CD4-positive, alpha-beta T cell (primary cell): ENCODE measurements around the gene CDK15. TPM values are rescaled to one million over a fixed set of nuclear protein-coding genes. Genes with fewer than 3 reads are reported as not detected.

Source experiments
- ATAC-seq: fragments of 200-7000 bp; cut with Tn5 transposase; one replicate; pipeline ENCODE4 v1.10.0; 2022; ENCODE audit warnings: mild to moderate bottlenecking; ENCODE audit not compliant: poor library complexity
- CTCF ChIA-PET: fragments of 350-600 bp; sonication (Branson Sonifier 250); formaldehyde crosslinking; loops from one replicate; lab custom pipeline; 2021; ENCODE audit warnings: antibody characterized with exemption, inconsistent platforms; lab: Charles Lee
- POLR2A ChIA-PET: fragments of 350-600 bp; sonication (Branson Sonifier 250); formaldehyde crosslinking; loops from one replicate; lab custom pipeline; 2021; ENCODE audit warnings: antibody characterized with exemption, inconsistent platforms; lab: Charles Lee
- DNase-seq, 14 experiments: peaks; one replicate each; pipeline ENCODE4 v3.0.0-alpha.2; 2013 to 2020; ENCODE audit warnings: mixed read lengths in 2 of 14
- H3K27ac ChIP-seq, 2 donors: one replicate each; pipeline versions ENCODE4 v1.5.1 to v1.7.0; 2013; ENCODE audit warnings: low read length in 2 of 2, low read depth in 1 of 2, mild to moderate bottlenecking in 1 of 2
- H3K27me3 ChIP-seq, 2 experiments: 1 replicate in 1 of 2; 2 replicates in 1 of 2; pipeline versions ENCODE4 v1.6.1 to v1.7.0; 2013; ENCODE audit warnings: low read length in 2 of 2, control low read depth in 1 of 2, mild to moderate bottlenecking in 1 of 2, moderate library complexity in 1 of 2; ENCODE audit not compliant: insufficient read depth in 2 of 2, control insufficient read depth in 1 of 2
- H3K36me3 ChIP-seq: one replicate; pipeline ENCODE4 v1.6.1; 2013; ENCODE audit warnings: low read length, control low read depth; ENCODE audit not compliant: insufficient read depth
- H3K4me1 ChIP-seq: one replicate; pipeline ENCODE4 v1.6.1; 2013; ENCODE audit warnings: low read length, control low read depth; ENCODE audit not compliant: insufficient read depth
- H3K4me3 ChIP-seq: one replicate; pipeline ENCODE4 v1.5.1; 2013; ENCODE audit warnings: mild to moderate bottlenecking, low read length, moderate library complexity
- H3K9me3 ChIP-seq, 2 experiments: 1 replicate in 1 of 2; 2 replicates in 1 of 2; pipeline versions ENCODE4 v1.6.1 to v1.7.0; 2013; ENCODE audit warnings: low read length in 2 of 2, mild to moderate bottlenecking in 2 of 2, control low read depth in 1 of 2, moderate library complexity in 1 of 2; ENCODE audit not compliant: control insufficient read depth in 1 of 2, insufficient read depth in 1 of 2
- H3K27ac Mint-ChIP-seq: one replicate; pipeline ENCODE4 v1.8.0; 2020; ENCODE audit warnings: mixed read lengths
- H3K27me3 Mint-ChIP-seq: one replicate; pipeline ENCODE4 v1.8.0; 2021; ENCODE audit warnings: mixed read lengths
- H3K36me3 Mint-ChIP-seq: one replicate; pipeline ENCODE4 v1.8.0; 2021; ENCODE audit warnings: low read depth, mixed read lengths
- H3K4me1 Mint-ChIP-seq: one replicate; pipeline ENCODE4 v1.8.0; 2021; ENCODE audit warnings: low read depth, mixed read lengths
- H3K4me3 Mint-ChIP-seq: one replicate; pipeline ENCODE4 v1.8.0; 2020; ENCODE audit warnings: mild to moderate bottlenecking, mixed read lengths
- H3K9me3 Mint-ChIP-seq: one replicate; pipeline ENCODE4 v1.8.0; 2020; ENCODE audit warnings: mixed read lengths
- intact Hi-C, 2 experiments: fragments of 100-400 bp; cut with DNase I in 1 of 2; cut with micrococcal nuclease in 1 of 2; formaldehyde crosslinking; loops; one replicate each; pipeline versions ENCODE4 v1.15.1 to v1.9.0; 2023 to 2025; cut with DNase I, micrococcal nuclease
- total RNA-seq, 174 experiments: library from RNA in 2 of 174; stranded (reverse) in 2 of 174; gene quantifications; one replicate each; pipeline ENCODE4 v1.2.3 and lab custom pipeline; 2021 to 2026
- TF ChIP-seq, protein P1 (sequence below): fragments of 200-600 bp; IDR thresholded peaks from one replicate; pipeline ENCODE4 v1.8.0; 2022; ENCODE audit warnings: antibody characterized with exemption, mild to moderate bottlenecking

CDK15 gene
- total RNA-seq, 2 experiments from 2014 or later: not detected

DNA sequence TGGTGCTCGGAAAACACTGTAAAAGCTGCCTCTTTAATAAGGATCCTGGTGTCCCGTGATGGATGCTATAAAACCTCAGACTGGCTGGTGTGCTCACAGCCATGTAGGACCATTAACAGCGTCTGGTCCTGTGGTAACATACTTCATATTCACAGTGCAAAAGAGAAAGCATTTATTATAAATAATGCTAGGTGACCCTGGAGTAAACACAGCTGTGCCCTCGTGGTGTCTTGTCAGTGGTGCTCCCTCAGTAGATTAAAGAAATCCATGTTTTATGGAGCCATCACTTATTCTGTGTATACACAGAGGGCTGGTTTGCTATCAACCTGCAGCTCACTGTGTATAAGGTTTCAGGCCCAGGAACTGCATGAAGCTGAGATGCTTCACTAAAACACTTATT lies 106.9 kb downstream of the CDK15 start:
- TF ChIP-seq, protein P1, sequence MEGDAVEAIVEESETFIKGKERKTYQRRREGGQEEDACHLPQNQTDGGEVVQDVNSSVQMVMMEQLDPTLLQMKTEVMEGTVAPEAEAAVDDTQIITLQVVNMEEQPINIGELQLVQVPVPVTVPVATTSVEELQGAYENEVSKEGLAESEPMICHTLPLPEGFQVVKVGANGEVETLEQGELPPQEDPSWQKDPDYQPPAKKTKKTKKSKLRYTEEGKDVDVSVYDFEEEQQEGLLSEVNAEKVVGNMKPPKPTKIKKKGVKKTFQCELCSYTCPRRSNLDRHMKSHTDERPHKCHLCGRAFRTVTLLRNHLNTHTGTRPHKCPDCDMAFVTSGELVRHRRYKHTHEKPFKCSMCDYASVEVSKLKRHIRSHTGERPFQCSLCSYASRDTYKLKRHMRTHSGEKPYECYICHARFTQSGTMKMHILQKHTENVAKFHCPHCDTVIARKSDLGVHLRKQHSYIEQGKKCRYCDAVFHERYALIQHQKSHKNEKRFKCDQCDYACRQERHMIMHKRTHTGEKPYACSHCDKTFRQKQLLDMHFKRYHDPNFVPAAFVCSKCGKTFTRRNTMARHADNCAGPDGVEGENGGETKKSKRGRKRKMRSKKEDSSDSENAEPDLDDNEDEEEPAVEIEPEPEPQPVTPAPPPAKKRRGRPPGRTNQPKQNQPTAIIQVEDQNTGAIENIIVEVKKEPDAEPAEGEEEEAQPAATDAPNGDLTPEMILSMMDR: no peak
- Mint-ChIP-seq H3K4me1 (peaks cover 12% of the 10 kb centered on the region), H3K36me3 (no peaks in the 10 kb centered on the region), H3K4me3 (no peak overlapping the region), H3K27ac (no peak overlapping the region), H3K9me3 (no peaks in the 10 kb centered on the region), H3K27me3 (no peaks in the 10 kb centered on the region)
- ChIA-PET POLR2A (no interaction called here), CTCF (no interaction called here)
- Histone ChIP-seq H3K9me3 (no peaks in the 10 kb centered on the region), H3K4me3 (no peak overlapping the region), H3K36me3 (no peaks in the 10 kb centered on the region), H3K27ac (no peak overlapping the region), H3K4me1 (peaks cover 9% of the 10 kb centered on the region), H3K27me3 (no peaks in the 10 kb centered on the region)
- ATAC-seq (no peak), DNase-seq (no peak)
- intact Hi-C loops: no loop called here

DNA sequence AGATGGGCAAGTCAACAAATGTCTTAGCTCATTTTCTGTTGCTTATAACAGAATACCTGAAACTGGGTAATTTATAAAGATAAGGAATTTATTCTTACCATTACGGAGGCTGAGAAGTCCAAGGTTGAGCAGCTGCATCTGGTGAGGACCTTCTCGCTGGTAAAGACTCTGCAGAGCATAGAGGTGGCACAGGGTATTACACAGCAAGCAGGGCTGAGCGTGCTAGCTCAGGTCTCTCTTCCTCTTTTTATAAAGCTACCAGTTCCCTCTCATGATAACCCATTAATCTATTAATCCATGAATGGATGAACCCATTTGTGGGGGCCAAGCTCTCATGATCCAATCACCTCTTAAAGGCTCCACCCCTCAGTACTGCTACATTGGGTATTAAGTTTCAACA lies 109.1 kb downstream of the CDK15 start:
- TF ChIP-seq, protein P1: no peak
- POLR2A ChIA-PET: no interaction called here
- Mint-ChIP-seq H3K4me1 (no peaks in the 10 kb centered on the region), H3K27ac (no peak overlapping the region), H3K4me3 (no peak overlapping the region), H3K36me3 (no peaks in the 10 kb centered on the region), H3K9me3 (no peaks in the 10 kb centered on the region), H3K27me3 (no peaks in the 10 kb centered on the region)
- no peak for ATAC-seq
- DNase-seq: no peak
- intact Hi-C loops: no loop called here
- H3K9me3 ChIP-seq: no peaks in the 10 kb centered on the region
- no peak overlapping the region for H3K4me3 ChIP-seq
- no peaks in the 10 kb centered on the region for H3K27me3 ChIP-seq
- CTCF ChIA-PET: no interaction called here
- H3K36me3 ChIP-seq: no peaks in the 10 kb centered on the region
- H3K27ac ChIP-seq: no peak overlapping the region
- H3K4me1 ChIP-seq: no peaks in the 10 kb centered on the region

DNA sequence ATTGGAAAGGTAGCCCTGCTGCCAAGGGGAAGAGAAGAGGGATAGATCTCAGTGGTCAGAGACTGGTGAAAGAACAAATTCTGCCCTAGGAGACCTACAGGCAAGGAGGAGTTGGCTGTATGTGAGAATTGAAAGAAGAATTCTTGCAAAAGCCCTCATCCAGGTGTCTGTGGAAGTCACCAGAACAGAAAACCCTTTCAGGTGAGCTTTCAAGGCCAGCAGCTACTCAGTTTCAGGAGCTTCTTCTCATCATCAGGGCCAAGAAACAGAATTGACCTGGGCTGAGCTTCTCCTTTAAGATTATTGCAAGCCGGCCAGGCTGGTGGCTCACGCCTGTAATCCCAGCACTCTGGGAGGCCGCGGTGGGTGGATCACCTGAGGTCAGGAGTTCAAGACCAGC lies 110.2 kb downstream of the CDK15 start:
- H3K9me3 Mint-ChIP-seq: no peaks in the 10 kb centered on the region
- DNase-seq: no peak
- H3K27ac ChIP-seq: no peak overlapping the region
- no peaks in the 10 kb centered on the region for H3K36me3 ChIP-seq
- no peaks in the 10 kb centered on the region for H3K9me3 ChIP-seq
- H3K4me3 Mint-ChIP-seq: no peak overlapping the region
- no peaks in the 10 kb centered on the region for H3K4me1 Mint-ChIP-seq
- no peaks in the 10 kb centered on the region for H3K27me3 ChIP-seq
- H3K36me3 Mint-ChIP-seq: no peaks in the 10 kb centered on the region
- no peaks in the 10 kb centered on the region for H3K27me3 Mint-ChIP-seq
- ATAC-seq: no peak
- ChIA-PET POLR2A (no interaction called here), CTCF (no interaction called here)
- no peak overlapping the region for H3K4me3 ChIP-seq
- intact Hi-C loops: no loop called here
- no peak overlapping the region for H3K27ac Mint-ChIP-seq
- no peaks in the 10 kb centered on the region for H3K4me1 ChIP-seq
- TF ChIP-seq, protein P1: no peak
